ENCODE measurements around the gene AQP1.

AQP1 gene

DNA sequence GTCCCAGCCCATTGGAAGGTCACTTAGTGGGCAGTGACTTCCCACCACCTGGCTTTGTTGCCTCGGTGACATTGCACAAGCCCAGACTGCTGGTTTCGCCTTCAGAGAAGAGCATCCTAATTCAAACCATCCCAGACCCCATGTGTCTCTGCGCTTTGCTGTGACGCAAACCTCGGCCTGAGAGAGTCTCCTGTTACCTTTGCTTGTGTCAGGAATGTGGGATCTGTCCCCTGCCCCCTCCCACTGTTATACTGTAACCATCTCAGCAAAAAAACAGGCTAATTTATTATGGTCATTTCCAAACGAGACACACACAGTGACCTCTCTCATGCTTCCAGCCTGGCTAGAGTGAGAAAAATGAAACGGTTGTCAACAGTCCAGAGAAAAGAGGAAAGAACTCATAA lies 25.0 kb upstream of the AQP1 start:
- no peak for DNase-seq

DNA sequence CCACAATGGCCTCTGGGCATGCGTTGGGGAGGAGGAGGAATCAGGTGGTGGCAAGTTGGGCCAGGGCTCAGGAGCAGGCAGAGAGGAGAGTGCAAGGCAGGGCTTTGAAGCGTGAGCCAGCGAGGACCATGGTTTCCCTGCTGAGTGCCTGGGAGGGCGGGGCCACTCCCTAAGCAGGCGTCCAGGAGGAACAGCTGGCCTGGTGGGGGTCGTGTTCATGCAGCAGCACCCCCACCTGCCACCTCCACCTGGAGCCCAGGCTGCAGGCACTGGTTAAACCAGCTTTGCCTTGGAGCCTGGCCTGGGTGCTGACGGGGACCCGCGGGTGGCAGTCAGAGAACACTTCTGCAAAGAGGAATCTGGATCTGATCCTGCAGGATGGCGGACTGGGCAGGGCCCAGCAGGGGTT lies 24.2 kb upstream of the AQP1 start:
- DNase-seq, result no peak

DNA sequence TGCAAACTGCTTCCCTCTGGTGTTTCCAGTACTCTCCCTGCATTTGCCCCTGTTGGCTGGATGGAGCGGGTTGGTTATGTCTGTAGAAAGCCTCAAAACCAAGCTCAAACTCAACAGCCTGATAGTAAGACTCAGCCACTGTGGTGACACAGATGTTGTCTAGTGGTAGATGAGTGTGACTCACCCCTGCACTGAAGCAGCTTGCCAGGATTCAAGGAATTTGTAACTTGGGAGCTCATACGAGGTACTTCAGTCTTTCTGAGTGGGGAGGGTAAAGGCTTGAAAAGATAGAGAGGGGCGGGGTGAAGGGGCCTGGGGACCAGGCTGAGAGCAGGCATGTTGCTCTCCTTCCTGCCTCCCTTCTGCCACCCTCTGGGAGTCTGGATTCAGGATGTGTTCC lies 22.9 kb upstream of the AQP1 start:
- DNase-seq, result no peak

DNA sequence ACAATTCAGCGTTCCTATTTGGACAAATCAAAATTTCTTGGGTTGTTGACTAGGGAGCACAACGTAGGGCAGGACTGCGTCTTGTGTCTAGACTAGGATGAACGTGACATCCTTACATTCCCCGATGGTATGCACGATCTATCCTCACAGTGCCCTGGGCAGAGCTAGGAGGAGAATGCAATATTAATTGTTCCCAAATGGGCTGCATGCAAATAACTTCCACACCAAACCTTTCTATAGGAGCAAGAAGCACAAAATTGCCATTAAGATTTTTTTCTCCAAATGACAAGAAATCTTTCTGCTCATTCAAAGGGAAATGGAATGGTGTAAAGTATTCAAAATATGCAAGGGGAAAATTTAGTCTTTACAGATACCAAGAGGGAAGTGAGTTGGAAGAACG lies 21.4 kb upstream of the AQP1 start:
- DNase-seq, result no peak

DNA sequence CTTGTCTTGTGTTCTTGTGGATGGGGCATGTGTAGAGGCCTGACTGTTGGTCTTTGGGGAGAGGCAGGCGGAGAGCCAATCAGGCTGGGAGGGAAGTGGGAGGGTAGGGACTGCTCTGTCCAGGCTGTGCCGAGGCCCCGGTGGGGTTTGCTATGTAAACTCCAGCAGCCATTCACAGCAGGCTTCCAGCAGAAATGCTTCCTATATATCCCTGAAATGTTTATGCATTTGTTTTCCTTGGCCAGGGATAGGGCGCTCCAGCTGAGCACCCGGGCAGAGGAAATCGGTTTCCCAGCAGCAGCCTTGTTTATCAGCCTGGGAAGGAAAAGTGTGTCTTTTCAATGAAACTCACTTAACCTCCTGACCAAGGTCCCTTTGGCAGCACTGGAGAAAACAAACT lies 18.3 kb upstream of the AQP1 start:
- DNase-seq, result no peak

DNA sequence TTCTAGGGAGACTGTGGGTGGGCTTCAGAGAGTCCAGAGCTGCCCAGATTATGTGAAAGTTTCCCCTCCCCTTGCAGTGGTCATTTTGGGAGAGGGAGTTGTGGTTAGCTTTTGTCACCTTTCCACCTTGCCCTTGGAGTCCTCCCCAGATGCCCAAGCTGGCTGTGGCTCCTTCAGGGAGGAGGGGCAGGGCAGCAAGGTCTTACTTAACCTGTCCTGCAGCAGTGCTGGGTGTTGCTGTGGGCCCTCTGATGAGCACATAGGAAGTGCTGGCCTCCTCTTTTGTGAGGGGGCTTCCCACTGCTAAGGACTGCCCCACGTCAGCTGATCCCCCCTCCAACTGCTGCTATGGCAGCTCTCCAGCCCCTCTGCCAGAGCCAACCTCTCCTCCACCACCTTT lies 17.6 kb upstream of the AQP1 start:
- no peak for DNase-seq

DNA sequence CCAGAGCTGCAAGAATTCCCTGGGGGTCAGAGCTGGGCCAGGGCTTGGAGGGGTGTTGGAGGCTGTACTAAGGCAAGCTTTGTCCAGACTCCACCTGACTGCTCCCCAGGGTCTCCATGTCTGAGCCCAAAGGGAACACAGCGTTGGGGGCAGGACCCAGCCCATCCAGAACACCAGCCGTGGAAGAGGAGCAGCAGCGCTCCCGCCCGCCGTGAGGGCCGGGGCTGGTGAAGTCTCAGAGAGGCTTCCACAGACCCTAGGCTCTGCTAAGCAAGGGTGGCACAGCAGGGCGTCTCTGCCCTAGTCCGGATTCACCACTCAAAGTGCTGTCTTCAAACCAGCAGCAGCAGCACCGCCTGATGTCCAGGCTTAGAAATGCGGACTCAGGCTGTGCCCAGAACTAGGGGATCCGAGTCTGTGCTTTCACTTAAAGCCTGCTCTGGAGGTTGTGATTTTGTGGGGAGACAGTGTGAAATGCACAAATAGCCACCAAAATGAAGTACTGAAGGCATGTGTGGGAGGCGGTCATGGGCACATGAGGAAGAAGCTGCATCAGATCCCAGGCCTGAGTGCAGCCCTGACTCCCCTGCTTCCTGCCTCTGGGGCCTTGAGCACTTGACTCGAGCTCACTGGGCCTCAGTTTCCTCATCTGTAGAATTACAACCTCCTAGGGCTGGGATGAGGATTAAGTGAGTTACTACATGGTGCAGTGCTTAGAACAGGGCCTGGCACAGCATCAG lies 16.6 kb upstream of the AQP1 start:
- DNase-seq, result no peak

DNA sequence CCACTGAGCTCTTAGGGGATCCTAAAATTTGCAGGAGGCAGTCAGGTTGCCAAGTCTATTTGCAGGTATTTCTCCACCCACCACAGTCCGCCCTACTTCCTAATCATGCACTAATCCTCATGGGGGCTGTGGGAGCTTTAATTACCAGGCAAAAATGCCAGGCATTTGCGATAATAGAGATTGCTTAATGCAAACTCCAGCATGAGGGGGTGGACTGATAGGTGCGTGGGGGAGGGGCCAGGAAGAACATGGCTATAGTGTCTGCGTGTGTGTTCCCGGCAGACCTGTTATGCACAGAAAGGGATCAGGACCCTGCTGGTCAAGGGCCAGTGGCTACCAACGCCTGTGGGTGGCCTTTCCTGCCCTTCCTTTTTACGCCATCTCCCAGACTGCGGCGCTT lies 15.6 kb upstream of the AQP1 start:
- DNase-seq, result no peak

DNA sequence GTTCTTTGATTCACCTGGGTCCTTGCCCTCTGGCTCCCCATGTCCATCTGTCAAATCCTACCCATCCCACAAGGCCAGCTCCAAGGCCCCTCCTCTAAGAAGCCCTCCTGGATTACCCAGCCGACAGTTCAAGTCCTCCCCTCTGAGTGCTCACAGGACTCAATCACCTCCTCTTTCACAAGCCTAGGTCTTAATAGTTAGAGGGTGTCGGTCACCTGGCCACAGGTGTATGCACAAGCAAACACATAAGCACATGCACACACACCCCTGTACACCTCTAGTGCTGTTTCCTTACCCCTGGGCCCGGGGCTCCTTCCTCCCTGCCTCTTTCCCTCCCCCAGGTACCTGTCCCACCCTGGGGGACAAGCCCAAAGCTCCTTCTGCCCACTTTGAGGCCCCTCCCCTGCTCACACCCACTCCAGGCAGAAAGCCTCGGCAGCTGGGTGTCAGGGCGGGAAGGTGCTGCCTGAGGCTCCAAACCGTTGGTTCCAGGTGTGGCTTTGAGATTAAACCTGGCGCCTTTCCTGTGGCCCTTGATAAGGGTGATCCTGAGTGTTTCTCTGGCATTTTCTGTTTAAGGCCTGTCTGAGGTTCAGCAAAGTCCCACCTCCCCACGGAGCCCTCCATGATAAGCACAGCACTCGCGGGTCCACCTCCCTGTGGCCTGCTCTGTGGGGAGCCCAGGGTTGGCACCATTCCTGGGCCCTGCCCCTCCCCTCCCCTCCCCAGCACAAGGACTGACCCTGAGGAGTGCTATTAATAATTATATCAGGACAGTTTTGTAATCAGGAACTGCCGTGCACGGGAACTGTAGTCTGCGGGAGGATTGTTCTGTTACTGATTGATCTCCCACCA lies 14.6 kb upstream of the AQP1 start:
- DNase-seq, result no peak

DNA sequence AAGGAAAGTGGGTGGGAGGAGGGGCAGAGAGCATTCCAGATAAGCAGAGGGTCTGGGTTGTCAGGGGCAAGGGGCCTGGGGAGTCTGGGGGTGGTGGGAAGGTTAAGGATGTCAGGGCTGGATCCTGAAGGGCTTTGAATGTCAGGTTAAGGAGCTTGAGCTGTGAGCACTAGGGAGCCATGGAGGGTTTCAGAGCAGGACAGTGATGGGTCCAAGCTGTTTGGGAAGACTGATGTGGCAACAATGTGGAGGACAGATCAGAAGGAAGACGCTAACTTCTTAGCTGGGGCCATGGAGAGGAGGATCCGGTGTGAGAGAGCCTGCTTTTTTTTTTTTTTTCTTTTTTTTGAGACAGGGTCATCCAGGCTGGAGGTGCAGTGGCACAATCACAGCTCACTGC lies 13.9 kb upstream of the AQP1 start:
- no peak for DNase-seq

DNA sequence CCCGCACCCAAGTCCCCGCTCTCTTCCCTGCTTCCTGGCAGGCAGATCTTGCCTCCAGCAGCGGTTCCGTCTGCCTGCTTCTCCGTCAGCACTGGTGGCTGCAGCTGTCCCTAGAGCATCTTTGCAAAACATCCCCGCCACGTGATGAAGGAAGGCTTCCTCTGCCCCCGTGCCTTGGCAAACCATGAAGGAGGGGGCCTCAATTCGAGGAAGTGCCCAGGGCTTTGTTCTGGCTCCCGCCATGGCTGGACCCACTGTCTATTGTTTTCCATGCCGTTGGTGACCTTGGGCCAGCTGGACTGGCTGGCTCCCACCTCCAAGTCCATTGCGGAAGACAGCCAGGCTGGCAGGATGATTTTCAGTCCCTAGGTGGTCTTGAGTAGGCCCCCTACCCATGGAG lies 13.2 kb upstream of the AQP1 start:
- DNase-seq, result no peak

DNA sequence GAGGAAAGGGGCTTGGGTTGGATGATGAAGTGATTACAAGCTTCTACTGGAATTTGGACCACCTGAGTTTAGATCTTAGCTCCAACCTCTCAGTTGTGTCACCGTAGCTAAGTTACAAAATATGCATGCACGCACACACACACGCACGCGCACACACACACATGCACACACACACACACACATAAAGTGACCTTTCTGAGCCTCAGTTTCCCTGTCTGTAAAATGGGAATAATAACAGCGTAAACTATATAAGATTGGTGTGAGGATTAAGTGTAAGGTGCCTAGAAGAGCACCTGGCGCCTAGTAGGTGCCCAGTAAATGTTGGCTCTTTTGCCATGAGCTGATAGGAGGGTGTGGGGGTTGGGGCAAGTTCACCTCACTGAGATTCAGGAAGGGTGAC lies 12.6 kb upstream of the AQP1 start:
- DNase-seq, result no peak

DNA sequence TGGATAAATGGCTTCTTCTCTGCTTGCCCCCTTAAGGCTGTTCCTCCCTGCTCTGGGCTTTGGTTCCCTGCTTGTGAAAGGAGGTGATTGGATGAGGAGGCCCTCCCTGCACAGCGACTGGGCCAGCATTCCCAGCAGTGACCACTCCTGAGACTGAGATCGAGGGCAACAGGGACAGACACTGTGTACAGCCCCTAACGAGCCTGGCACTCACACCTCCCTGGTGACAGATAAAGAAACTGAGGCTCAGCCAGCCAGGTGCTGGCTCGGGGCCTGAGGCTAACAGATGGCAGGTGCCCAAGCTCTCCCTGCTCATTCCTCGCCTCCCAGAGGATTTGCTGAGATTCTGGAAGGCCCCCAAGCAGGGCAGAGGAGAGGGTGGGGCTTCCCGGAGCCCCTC lies 12.0 kb upstream of the AQP1 start:
- no peak for DNase-seq

DNA sequence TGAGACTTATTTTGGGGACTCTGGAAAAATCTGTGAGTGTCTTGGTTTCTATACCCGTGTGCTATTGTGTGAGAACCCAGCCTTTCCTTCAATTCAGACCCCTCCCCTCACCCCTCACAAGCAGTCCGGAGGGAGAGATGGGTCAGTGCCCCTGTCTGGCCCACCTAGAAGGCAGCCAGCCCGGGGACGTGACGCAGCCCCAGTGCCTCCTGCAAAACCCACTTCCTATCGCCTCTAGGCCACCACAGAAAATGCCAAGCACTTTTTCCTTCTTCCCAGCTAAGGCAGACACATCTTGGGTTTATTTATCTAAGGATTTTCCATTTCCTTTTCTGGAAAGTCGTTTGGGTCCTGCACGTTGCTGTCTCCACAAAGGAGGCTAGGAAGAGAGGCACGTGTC lies 11.6 kb upstream of the AQP1 start:
- no peak for DNase-seq

DNA sequence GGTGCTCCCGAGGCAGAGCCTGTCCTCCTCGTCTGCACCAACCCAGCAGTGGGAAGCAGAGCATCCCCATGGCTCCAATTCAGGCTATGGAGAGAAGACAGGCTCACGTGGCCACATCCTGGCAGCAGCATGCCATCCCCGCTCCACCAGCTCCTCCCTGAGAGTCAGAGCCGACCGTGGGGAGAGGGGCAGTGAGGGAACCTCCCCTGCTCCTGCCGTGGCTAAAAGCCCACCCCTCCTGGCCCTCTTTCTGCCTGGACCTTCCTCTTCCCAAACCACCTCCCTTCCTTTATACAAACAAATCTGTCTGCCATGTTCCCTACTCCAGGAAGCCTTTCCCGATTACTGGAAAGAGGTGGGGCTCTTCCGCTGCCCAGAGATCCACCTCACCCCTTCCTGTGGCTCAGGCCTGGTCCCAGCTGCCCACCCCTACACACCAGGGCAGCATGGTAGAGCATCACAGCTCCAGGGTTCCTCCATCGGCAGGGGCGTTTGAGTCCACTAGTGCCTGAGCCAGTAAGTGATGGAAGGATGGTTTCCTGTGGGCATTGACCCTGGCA lies 10.8 kb upstream of the AQP1 start:
- no peak for DNase-seq

DNA sequence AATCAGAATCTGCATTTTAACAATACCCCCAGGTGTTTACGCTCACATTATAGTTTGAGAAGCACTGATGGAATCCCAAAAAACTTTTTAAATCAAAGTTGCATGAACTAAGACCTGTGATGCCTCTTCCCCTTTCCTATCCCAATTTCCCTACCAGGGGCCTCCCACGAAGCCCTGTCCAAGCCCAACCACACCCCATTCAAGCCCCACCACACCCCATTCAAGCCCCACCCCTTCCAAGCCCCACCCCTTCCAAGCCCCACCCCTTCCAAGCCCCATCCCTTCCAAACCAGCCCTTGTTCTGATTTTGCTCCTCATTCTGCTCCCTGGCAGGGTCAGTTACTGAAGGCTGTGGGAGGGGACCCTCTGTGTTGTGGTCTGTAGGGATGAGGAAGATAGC lies 9.8 kb upstream of the AQP1 start:
- no peak for DNase-seq

DNA sequence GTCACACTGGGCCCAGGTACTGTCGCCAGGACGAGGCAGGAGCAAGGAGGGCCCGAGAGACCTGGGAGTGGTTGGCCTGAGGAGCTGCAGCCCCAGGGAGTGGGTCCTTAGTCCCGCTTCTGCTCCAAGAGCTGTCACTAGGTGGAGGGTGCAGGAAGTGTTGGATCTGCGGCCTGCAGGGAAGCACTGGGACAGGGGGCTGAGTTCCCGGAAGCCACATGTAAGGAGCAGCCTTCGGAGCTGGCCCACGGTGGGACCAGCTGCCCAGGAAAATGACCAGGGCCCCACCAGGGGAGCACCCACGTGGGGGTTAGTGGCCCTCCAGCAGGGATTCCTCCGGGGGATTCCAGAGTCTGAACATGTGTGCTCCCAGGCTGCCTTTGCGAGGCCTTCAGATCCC lies 9.2 kb upstream of the AQP1 start:
- no peak for DNase-seq

DNA sequence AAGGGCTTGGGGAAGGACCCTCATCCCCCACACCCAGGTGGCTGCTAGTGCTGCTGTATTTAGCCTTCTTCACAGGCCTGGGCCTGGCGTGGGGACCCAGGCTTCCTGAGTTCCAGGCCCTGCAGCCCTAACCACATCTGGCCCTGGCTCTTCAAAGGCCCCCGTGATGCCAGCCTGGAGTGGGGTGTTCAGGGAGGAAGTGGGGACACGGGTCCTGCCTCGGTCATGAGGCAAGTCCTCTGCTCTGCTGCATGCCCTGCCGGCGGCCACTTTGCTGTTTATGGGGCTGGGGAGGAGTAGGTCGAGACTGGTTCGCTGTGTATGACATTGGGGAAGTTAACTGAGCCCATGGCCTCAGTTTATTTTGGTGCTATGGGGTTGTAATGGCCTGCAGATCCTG lies 8.5 kb upstream of the AQP1 start:
- DNase-seq, result no peak

DNA sequence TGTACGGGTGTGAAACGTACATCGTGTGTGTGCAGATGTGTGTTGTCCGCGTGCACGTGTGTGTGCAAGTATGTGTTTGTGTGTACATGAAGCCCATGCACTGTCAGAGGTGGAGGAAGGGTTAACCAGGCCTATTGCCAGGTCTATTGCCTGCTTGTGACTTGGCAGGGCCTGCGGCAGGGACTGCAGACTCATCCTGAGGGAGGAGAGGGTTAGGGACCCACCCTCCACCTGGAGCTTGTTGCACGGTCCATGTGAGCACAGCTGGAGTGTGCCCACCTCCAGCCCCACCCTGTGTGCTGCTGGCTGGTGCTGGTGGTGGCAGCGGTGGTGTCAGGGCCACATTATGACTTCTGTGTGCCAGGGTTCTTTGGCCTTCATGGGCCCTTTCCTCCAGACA lies 7.1 kb upstream of the AQP1 start:
- no peak for DNase-seq

DNA sequence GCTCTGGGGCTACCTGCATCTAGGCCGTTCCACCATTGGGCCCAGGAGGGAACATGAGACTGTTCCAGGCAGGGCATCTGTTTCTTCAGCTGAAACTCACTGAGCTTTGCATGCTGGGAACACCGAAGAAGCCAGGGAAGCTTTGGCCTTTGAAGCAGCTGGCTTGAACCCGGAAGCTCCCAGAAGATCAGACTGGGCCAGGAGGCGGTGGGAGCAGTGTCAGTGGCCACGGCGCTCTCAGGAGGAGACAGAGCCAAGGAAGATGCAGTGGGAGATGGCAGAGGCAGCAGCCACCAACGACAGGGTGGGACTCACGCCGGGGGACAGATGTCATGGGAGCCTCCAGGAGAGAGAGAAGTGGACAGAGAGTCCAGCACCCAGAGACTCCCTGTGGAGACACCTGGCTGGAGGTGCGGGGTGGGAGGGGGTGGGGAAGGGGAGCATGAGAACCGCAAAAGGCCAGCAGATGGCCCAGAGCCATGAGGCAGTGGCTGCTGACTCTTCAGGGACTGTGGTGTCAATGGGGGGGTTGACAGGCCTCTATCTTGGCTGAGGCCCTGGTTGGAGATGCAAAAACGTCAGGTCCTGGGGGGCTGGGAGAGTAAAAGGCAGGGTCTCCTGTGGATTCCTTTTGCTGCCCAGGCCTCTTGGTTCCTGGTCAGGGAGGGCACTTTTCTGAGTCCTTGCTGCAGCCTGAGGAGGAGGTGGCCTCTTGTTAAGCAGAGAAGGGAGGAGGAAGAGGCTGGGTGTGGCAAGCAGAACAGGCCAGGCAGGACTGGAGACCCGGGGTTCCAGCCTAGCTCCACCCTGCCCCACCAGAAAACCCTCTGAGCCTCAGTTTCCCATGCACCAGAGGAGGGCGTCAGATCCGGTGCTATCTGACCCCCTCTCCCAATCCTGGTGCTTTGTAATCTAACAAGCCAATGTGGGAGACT lies 6.3 kb upstream of the AQP1 start:
- DNase-seq, result no peak

DNA sequence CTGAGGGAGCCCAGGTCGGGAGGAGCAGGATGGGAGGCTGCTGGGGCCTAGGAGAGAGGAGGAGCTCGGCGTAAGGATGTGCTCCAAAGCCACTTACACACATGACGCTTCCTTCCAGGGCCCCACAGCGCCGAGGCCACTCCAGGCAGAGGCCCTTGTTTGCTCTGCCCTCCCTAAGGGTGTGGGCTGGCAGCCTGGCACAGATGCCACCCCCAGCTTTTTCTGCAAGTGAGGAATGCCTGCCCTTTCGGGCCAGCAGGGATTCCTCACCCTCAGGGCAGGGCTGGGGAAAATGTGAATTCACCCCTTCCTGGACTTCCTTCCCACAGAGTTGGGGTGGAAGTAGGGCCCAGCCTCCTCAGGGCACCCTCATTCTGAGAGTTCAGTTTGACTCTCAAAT lies 5.6 kb upstream of the AQP1 start:
- DNase-seq, result no peak

DNA sequence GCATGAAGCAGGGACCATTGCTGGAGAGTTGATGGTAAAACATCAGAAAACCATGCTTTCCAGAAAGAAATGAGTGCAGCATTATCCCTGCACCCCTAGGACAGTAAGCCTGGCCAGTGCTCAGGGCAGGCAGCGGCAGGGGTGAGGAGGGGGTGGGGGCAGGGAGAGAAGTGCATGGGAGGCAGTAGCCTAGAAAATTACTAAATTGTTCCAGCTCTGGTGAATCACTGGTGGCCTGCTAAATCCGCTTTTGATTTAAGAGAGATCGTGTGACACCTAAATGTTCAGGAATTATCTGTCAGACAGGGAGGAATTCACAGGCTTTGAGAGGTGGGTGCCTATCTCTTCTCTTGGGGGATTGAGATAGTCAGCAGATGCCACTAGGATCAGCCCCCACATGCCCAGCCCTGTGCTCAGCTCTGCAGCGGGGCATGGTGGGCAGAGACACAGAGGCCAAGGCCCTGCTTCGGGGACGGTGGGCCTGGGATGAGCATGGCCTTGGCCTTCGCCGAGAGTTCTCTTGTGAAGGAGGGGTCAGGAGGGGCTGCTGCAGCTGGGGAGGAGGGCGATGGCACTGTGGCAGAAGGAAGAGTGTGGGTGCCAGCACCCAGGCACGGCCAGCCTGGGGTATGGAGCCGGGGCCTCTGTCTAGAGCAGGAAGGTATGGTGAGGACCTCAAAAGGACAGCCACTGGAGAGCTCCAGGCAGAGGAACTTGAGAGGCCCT lies 5.0 kb upstream of the AQP1 start:
- no peak for DNase-seq
